Measurements from ENCODE around the gene PLSCR2.

- TF ChIP-seq ZBTB11 (tag by site-specific recombination; conservative IDR thresholded peaks at IDR 0.05; ENCODE audit: low read depth) (no peak), CTCF (tag by site-specific recombination; IDR thresholded peaks at IDR 0.05) (no peak), INSM2 (tag by site-specific recombination; IDR thresholded peaks at IDR 0.05) (no peak), ZNF76 (tag by site-specific recombination; IDR thresholded peaks at IDR 0.05; ENCODE audit: borderline replicate concordance, low read depth) (no peak), BCL11A (tag by site-specific recombination; IDR thresholded peaks at IDR 0.05; ENCODE audit: low read depth) (no peak), REST (tag by site-specific recombination; IDR thresholded peaks at IDR 0.05) (no peak), ZSCAN30 (tag by site-specific recombination; IDR thresholded peaks at IDR 0.05) (no peak), ZSCAN4 (tag by site-specific recombination; IDR thresholded peaks at IDR 0.05) (no peak), ZNF174 (tag by site-specific recombination; IDR thresholded peaks at IDR 0.05) (no peak), ZFP3 (tag by site-specific recombination; IDR thresholded peaks at IDR 0.05; ENCODE audit: low read depth) (no peak), TCF7L2 (IDR thresholded peaks at IDR 0.05; ENCODE audit: borderline replicate concordance, low read depth, low read length) (no peak), ZNF660 (tag by site-specific recombination; IDR thresholded peaks at IDR 0.05) (no peak)
These were observed 65.6 kb downstream of the PLSCR2 start for GRCh38 chr3:146403792-146404191.
